Occipital lobe (tissue), 2 donors: Measurements from ENCODE around the gene GALNT12. TPM values are rescaled to one million over a fixed set of nuclear protein-coding genes. Genes with fewer than 3 reads are reported as not detected.

Experiments used
- DNase-seq: peaks from one replicate; lab custom pipeline; 2025; lab: John Stamatoyannopoulos, UW
- total RNA-seq: library from RNA; depleted of rRNA; stranded (reverse); fragments of >200 nt; gene quantifications from one replicate; pipeline ENCODE4 v1.2.3, GENCODE V29; 2014

Gene GALNT12
- total RNA-seq, 1 donor from 2014 or later = 1.2 TPM

- no peak for DNase-seq
Measured at GRCh38 chr9:98783518-98784226, 23.8 kb upstream of the GALNT12 start.

GRCh38 chr9:98784831-98785806, 22.4 kb upstream of the GALNT12 start:
- DNase-seq = no peak

- DNase-seq = no peak
Measured at GRCh38 chr9:98786750-98787510, 20.5 kb upstream of the GALNT12 start.

GRCh38 chr9:98787766-98788335, 19.6 kb upstream of the GALNT12 start:
- no peak for DNase-seq

- DNase-seq = no peak
Measured at GRCh38 chr9:98789483-98790133, 17.9 kb upstream of the GALNT12 start.

GRCh38 chr9:98790134-98790841, 17.2 kb upstream of the GALNT12 start:
- no peak for DNase-seq

GRCh38 chr9:98790842-98791607, 16.4 kb upstream of the GALNT12 start:
- DNase-seq = peak; percentile 70

- DNase-seq = no peak
Measured at GRCh38 chr9:98791608-98792490, 15.6 kb upstream of the GALNT12 start.

- no peak for DNase-seq
Measured at GRCh38 chr9:98793031-98793430, 14.4 kb upstream of the GALNT12 start.

GRCh38 chr9:98794802-98795201, 12.7 kb upstream of the GALNT12 start:
- no peak for DNase-seq

GRCh38 chr9:98795295-98795955, 12.0 kb upstream of the GALNT12 start:
- DNase-seq = no peak

- DNase-seq = no peak
Measured at GRCh38 chr9:98795970-98796363, 11.5 kb upstream of the GALNT12 start.

GRCh38 chr9:98796364-98797101, 10.9 kb upstream of the GALNT12 start, which contains the start of gene ANKS6:
Gene ANKS6, minus strand, starts transcription at chr9:98796555. Its CDS starts 64 bp downstream, at chr9:98796491.
- peak; percentile 70 for DNase-seq

- no peak for DNase-seq
Measured at GRCh38 chr9:98797491-98797890, 10.0 kb upstream of the GALNT12 start.

- no peak for DNase-seq
Measured at GRCh38 chr9:98798254-98798653, 9.2 kb upstream of the GALNT12 start.

- no peak for DNase-seq
Measured at GRCh38 chr9:98801561-98801960, 5.9 kb upstream of the GALNT12 start.

GRCh38 chr9:98801969-98802371, 5.5 kb upstream of the GALNT12 start:
- DNase-seq = no peak
